HG03442 (cell line): ENCODE data around the gene CA6.
"Not testable (repeated sequence)": the region's sequence is repeated elsewhere in the genome, so short reads cannot be mapped to it uniquely, and the experiment has no call there.

Source experiments
- ATAC-seq: cut with Tn5 transposase; IDR thresholded peaks from one replicate; pipeline ENCODE4 v1.9.1; 2021; ENCODE audit warnings: mild to moderate bottlenecking, moderate library complexity; ENCODE audit not compliant: unreplicated experiment

The CA6 gene

DNA sequence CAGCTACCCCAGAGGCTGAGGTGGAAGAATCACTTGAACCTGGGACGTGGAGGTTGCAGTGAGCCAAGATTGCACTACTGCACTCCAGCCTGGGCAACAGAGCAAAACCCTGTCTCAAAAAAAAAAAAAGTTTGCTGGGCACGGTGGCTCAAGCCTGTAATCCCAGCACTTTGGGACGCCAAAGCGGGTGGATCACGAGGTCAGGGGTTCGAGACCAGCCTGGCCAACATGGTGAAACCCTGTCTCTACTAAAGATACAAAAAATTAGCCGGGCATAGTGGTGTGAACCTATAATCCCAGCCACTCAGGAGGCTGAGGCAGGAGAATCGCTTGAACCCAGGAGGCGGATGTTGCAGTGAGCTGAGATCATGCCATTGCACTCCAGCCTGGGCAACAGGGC, 23.2 kb downstream of the CA6 start:
- not testable (repeated sequence) for ATAC-seq

DNA sequence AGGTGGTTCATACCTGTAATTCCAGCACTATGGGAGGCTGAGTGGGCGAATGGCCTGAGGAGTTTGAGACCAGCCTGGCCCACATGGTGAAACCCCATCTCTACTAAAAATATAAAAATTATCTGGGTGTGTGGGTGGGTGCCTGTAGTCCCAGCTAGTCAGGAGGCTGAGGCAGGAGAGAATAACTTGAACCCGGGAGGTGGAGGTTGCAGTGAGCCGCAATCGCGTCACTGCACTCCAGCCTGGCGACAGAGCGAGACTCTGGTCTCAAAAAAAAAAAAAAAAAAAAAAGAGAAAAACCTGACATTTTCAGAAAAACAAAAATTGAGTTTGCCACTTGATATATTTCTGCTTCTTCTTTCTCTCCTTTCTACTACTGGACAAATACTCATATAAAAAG, 24.3 kb downstream of the CA6 start:
- ATAC-seq: no peak

DNA sequence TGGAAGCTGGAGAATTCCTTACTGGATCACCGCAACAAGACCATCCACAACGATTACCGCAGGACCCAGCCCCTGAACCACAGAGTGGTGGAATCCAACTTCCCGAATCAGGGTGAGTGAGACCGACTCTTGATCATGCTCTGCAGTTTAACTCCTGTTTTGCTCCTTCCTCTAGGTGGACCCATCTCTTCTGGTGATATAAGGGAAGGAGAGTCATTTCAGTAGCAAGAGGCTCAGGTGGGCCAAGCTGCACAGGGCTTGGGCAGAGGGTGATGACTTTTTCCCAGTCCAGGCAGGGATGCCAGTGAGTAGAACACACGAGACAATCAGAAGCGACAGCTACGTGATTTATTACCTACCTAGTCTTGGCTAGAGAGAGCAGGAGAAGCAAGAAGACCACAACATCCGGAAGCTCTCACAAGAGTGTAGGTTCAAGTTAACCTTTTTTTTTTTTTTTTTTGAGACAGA, 25.2 kb downstream of the CA6 start:
- ATAC-seq: no peak

DNA sequence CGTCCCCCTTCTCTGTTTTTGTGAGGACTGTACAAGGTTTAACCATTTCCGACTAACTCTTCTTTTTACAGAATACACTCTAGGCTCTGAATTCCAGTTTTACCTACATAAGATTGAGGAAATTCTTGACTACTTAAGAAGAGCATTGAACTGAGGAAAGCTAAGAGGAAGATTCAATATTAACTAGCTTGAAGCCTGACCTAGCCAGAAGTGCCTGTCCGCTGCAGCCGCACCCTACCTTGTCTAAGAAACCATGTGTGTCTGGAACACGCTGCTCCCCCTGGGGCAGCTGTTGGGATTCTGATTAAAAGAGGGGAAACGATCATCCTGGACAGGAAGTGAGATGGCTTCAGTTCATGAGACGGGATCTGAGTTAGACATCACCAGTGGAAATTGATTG, 28.9 kb downstream of the CA6 start:
- ATAC-seq: no peak

DNA sequence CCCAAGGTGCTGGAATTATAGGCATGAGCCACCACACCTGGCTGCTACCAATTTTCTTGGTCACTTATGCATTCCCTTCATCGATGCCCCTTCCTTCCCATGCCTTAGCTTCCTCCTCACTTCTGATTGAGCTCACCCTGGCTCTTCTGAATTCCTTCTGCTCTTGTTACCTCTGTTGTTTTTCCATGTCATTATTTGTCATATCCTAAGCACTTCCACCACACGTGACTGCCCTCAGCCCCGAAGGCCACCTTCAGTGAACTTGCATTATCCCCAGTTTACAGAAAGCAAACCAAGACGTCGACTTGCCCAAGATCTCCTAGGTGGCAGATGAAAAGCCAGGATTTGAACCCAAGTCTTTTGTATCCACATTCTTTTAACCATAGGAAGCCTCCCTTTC, 30.7 kb downstream of the CA6 start:
- ATAC-seq: no peak

DNA sequence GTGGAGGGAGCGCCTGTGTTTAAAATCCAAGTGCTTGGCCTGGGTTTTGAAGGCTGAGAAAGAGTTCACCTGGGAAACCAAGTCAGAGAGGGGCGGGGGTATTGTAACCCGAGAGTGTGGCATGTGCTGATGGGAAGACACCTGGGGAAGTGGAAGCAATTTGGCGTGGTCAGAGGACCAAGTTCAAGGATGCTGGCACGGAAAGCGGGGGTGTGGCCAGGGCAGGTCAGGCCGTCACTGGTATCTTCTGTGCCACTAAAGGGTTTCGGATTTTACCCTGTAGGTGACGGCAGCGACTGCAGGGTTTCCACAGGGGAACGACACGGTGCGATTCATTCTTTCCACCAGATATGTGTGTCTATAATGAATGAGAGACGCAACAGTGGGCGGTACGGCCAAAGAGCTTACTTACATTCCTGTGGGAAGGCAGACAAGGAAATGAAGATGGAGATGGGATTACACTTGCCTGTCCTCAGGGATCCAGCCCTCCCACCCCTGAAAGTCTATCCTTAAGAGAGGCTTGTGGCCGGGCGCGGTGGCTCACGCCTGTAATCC, 31.3 kb downstream of the CA6 start:
- no peak for ATAC-seq

DNA sequence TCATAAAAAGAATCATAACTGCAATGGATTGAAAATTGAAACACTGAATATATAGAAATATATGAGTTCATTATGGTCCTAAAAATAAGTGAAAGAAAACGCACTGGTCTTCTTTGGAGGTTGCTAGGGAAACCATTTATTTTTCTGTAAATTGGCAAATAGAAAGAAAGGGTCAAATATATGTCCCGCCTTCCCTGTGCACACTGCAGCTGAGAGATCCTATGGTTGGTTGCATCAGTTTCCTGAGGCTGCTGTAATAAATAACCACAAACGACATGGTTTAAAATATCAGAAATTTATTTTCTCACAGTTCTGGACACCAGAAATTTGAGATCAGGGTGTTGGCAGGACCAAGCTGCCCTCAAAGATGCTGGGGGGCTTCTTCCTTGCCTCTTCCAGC, 35.0 kb downstream of the CA6 start:
- ATAC-seq: no peak

DNA sequence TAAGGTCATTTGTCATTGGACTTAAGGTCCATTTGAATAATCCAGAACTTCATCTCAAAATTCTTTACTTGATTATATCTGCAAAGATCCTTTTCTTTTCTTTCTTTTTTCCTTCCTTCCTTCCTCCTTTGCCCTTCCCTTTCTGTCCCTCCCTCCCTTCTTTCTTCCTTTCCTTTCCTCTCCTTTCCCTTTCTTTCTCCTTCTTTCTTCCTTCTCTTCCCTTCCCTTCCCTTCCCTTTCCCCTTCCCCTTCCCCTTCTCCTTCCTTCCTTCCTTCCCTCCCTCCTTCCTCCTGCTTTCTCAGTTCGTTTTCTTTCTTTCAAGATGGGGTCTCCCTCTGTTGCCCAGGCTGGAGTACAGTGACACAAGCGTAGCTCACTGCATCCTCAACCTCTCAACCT, 35.5 kb downstream of the CA6 start:
- ATAC-seq: no peak

DNA sequence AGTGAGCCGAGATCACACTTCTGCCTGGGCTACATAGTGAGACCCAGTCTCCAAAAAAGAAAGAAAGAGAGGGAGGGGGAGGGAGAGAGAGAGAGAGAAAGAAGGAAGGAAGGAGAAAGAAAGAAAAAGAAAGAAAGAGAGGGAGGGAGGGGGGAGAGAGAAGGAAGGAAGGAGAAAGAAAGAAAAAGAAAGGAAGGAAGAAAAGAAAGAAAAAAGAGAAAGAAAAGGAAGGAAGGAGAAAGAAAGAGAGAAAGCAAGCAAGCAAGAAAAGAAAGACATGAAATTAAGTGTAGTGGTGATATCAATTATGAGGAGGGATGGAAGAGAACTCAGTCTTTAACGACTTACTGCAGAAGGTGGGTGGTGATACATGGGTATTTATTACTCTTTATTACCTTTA, 38.5 kb downstream of the CA6 start:
- ATAC-seq: no peak

DNA sequence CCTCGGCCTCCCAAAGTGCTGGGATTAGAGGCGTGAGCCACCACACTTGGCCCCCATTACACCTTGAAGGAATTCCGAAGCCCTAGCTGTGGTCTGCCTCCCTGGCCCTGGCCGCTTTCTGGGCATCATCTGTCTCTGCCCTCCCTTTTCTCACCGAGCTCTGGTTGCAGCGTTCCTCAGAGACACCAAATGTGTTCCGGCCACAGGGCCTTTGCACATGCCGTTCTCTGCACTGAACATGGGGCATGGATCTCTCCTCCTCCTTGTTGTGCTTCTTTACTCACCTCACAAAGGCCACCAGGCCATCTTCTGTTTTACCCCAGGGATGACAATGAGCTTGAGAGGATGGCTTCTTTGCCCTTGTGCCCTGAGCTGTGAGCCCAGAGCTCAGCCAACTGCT, 39.3 kb downstream of the CA6 start:
- no peak for ATAC-seq

DNA sequence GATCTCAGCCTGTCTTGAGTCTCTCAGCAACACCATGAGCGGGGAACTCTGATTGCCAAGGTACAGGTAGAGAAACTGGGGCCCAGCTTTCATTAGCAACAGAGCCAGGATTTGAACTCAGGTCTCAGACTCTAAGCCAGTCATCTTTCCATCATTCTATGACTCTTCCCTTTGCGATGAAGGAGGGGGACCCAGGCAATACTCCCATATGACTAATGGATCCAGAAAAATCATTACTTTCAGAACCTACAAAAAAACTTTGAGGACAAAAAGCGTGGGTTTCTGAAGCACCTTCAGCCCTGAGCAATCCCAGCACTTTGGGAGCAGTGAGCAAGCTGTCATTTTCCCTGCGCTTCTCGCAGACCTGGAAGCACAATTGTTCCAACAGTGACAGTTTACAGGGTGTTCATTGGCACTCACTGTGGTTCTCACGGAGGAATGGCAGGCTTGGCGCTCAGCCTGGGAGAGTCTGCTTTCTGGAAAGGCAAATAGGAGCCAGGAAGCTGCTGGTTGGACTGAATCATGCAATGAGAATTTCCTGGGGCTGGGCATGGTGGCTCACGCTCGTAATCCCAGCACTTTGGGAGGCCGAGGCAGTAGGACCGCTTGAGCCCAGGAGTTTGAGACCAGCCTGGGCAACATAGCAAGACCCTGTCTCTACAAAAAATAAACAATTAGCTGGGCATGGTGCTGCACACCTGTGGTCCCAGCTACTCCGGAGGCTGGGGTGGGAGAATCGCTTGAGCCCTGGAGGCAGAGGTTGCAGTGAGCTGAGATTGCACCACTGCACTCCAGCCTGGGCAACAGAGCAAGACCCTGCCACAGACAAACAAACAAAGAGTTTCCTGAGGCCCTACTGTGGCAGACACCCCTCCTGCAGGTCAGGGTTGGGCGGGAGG, 40.5 kb downstream of the CA6 start:
- no peak for ATAC-seq

DNA sequence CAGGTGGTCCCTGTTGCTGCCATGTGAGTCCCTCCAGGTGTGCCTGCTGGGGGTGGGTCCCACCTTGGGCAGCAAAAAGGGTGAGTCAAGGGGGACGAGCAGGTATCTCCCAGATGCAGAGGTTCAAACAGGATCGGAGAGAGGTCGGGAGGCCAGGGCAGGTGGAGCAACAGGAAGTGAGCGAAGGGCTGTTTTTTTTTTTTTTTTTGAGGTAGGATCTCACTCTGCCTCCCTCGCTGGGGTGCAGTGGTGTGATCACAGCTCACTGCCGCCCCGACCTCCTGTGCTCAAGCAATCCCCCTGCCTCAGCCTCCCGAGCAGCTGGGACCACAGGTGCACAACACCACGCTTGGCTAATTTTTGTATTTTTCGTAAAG, 41.1 kb downstream of the CA6 start:
- no peak for ATAC-seq

DNA sequence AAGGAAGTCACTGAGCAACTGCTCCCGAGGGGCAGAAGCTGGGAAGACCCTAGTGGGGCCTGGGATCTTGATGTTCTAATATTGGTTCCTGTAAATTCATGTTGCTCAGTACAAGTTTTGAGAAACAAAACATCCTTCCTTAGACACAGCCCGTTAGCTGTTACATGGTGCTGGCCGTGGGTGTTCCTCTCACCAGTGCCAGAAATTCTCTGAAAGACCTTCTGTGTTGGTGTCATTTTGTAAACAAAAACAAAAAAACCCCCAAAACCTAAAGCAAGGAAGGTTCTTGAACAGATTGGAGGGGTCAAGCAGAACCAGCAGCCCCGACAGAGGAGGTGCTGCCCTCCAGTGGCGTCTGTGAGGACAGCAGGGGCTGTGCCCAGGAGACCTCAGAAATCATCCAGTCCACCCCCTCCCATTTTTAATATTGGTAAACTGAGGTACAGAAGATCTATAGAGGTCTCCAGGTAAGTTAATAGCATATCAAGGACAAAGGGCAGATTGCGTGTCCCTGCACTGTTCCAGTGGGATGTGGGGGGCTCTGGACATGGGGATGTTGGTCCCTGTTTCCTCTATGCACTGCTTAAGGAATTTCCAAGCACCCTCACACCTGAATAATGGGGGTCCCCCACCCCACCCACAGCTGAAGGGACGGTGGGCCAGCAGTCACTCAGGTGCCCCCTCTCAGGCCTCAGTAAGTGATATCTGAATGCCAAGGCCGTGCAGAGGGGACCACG, 42.4 kb downstream of the CA6 start:
- no peak for ATAC-seq

DNA sequence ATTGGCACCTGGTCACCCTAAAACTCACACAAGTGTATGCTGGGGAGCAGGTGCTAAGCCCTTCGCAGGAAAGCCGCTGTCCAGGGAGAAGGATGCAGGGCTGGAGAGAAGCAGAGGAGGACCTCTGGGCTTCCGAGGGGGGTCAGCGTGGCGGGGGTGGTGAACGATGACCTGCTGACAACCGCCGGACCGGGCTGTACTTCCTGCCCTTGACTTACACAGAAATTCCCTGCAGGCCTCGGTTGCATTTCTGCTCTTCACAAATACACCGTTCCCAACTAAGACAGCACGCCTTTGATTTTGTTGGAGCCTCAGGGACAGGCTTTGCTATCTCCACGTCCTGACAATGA, 42.9 kb downstream of the CA6 start:
- ATAC-seq: no peak

DNA sequence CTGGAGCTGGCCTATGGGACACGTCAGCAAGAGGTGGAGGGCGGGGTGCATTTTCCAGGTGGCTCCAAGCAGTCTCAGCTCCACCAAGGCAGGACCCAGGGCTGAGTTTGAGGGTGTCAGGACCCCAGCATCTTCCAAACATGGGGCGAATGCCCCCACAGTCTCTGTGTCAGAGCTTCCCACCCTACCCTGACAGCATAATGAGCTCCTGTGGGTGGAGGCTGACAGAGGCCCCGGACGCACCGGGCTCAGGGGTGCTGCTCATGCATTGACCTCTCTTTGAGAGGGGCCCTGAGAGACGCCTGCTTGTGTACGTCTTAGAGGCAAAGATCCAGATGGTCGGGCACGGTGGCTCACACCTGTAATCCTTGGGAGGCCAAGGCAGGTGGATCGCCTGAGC, 43.4 kb downstream of the CA6 start:
- ATAC-seq: no peak

DNA sequence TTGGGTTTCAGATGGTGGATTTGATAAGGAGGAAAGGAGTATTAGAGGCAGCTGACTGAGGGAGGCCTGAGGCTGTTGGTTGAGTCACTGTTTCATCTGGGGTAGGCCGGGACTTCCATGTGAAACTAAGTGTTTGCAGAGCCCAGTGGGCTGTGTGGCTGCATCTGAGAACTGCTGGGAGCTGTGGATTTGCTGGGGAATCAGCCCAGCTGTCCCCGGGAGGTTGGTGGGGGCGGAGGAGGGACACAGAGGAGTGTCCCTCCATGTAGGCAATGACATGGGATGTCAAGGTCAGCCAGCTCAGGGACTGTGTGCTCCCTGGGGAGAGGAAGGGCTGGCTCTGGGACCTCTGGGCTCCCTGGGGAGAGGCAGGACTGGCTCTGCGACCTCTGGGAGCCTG, 44.2 kb downstream of the CA6 start:
- ATAC-seq: no peak

DNA sequence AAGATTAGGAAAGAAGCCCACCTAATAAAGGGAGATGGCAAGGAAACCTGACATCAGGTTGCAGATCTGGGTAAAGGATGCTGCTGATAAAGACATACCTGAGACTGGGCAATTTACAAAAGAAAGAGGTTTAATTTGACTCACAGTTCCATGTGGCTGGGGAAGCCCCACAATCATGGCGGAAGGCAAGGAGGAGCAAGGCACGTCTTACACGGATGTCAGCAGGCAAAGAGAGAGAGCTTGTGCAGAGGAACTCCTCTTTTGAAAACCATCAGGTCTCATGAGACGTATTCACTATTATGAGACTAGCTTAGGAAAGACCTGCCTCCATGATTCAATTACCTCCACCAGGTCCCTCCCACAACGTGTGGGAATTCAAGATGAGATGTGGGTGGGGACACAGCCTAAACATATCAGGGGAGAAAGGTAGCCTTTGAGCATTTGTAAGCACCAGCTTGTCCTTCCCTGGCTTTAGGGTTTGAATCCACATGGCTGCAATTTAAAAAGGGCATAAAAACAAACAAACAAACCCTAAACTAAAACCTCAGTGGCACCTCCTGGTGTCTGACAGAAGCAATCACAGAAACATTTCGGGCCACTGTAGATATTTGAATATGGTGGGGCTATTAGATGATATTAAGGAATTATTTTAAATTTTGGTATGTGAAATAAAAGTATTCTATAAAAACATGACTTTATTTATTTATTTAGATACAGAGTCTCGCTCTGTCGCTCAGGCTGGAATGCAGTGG, 47.4 kb downstream of the CA6 start:
- ATAC-seq: no peak

DNA sequence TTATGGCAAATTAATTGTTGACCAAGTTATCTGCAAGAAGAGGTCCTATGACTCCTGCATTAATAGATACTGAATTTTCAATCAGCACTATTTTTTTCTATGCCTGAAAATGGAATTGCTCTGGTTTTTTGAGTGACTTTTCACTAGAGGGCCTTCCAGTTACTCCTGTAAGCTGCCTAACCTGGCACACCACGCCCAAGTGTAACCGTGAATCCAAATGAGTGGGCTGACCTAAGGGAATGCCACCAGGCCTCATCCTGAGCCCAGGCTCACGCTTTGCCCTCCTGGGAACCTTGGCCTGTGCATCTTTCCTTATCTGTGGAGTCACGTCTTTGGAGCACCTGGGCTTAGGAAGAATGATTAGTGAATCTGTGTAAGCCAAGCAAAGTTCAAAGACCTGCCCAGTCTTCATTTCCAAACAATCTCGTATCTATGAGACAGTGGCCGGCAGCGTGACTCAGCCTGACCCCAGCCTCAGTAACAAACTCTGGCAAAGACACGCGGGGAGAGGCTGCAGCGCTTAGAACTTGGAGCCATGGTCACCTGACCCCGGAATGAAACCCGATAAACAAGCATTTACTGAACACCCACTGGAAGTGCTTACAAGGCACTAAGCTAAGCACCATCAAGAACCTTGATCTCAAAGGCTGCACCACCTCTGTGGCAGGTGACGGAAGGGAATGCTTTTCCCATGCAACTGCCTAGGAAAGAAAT, 48.5 kb downstream of the CA6 start:
- ATAC-seq: not testable (repeated sequence)

DNA sequence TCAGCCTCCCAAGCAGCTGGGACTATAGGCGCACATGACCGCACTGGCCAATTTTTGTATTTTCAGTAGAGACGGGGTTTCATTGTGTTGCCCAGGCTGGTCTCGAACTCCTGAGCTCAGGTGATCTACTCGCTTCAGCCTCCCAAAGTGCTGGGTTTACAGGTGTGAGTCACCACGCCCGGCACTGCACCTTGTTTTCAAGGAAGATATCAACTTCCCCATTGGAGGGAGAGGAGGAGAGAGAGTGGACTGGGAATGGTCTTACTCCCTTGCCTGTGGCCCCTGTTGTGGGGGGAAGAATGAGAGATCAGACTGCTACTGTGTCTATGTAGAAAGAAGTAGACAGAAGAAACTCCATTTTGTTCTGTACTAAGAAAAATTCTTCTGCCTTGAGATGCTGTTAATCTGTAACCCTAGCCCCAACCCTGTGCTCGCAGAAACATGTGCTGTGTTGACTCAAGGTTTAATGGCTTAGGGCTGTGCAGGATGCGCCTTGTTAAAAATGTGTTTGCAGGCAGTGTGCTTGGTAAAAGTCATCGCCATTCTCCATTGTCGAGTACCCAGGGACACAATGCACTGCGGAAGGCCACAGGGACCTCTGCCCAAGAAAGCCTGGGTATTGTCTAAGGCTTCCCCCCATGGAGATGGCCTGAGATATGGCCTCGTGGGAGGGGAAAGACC, 56.0 kb downstream of the CA6 start:
- ATAC-seq: not testable (repeated sequence)

DNA sequence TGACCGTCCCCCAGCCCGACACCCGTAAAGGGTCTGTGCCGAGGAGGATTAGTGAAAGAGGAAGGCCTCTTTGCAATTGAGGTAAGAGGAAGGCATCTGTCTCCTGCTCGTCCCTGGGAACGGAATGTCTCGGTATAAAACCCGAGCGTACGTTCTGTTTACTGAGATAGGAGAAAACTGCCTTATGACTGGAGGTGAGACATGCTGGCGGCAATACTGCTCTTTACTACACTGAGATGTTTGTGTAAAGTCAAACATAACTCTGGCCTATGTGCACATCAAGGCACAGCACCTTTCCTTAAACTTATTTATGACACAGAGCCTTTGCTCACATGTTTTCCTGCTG, 56.5 kb downstream of the CA6 start:
- not testable (repeated sequence) for ATAC-seq
